ENCODE measurements around the gene BBS2.

DNA sequence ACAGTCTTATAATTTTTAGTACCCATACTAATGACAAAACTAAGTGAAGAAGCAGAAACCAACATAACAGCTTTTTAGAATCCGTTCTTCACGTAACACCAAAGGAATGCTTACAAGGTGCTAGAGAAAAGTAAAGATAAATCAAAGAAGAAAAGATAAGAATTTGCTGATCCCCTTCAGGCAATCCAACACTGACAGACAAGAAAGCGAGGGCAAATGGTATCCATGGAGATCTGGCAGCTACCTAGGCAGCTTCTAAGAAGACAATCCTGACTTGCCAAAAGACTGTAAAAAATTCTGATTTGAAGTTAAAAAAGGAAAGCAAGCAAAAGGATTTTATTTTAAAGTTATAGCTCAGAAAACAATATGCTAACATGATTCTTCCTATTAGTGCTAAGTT lies 14.6 kb downstream of the BBS2 start:
- no peak for TF ChIP-seq CTCF (IDR thresholded peaks at IDR 0.05)
- TF ChIP-seq POLR2A (IDR thresholded peaks at IDR 0.05): no peak

All from uterus (tissue), 2 donors.